ENCODE data around the gene BICC1. TPM values are rescaled to one million over a fixed set of nuclear protein-coding genes. Genes with fewer than 3 reads are reported as not detected.

BICC1 gene
- total and polyA plus RNA-seq, 9 donors: 15.2 to 26.9 (median 19.7) TPM

- no CpG with 5 or more reads among the region's 3 CpGs for WGBS (ENCODE audit: insufficient coverage)
- Histone ChIP-seq H3K36me3 (ENCODE audit: control insufficient read depth, insufficient read depth, low read length) (no peaks in the 10 kb centered on the region), H3K27ac (ENCODE audit: low read length) (peak overlapping the region; percentile 38), H3K9me3 (replicated peaks; ENCODE audit: control insufficient read depth, low read depth, low read length) (no peaks in the 10 kb centered on the region), H3K27me3 (ENCODE audit: control insufficient read depth, insufficient read depth, low read length) (no peaks in the 10 kb centered on the region), H3K4me1 (ENCODE audit: control insufficient read depth, insufficient read depth, low read length) (peaks cover 6% of the 10 kb centered on the region), H3K4me3 (ENCODE audit: low read length) (no peak overlapping the region)
- peak; percentile 88 for DNase-seq
Measured at GRCh38 chr10:58625070-58625469, 112.4 kb downstream of the BICC1 start.

- DNase-seq: no peak
- Histone ChIP-seq H3K4me3 (ENCODE audit: low read length) (no peak overlapping the region), H3K36me3 (ENCODE audit: control insufficient read depth, insufficient read depth, low read length) (no peaks in the 10 kb centered on the region), H3K27me3 (ENCODE audit: control insufficient read depth, insufficient read depth, low read length) (no peaks in the 10 kb centered on the region), H3K27ac (ENCODE audit: low read length) (no peak overlapping the region), H3K9me3 (replicated peaks; ENCODE audit: control insufficient read depth, low read depth, low read length) (no peaks in the 10 kb centered on the region), H3K4me1 (ENCODE audit: control insufficient read depth, insufficient read depth, low read length) (no peaks in the 10 kb centered on the region)
- WGBS (ENCODE audit: insufficient coverage): no CpG with 5 or more reads among the region's 6 CpGs
Measured at GRCh38 chr10:58627392-58627791, 114.7 kb downstream of the BICC1 start.

GRCh38 chr10:58631715-58632114, 119.0 kb downstream of the BICC1 start:
- Histone ChIP-seq H3K9me3 (replicated peaks; ENCODE audit: control insufficient read depth, low read depth, low read length) (no peaks in the 10 kb centered on the region), H3K4me1 (ENCODE audit: control insufficient read depth, insufficient read depth, low read length) (no peaks in the 10 kb centered on the region), H3K4me3 (ENCODE audit: low read length) (no peak overlapping the region), H3K36me3 (ENCODE audit: control insufficient read depth, insufficient read depth, low read length) (no peaks in the 10 kb centered on the region), H3K27me3 (ENCODE audit: control insufficient read depth, insufficient read depth, low read length) (no peaks in the 10 kb centered on the region), H3K27ac (ENCODE audit: low read length) (no peak overlapping the region)
- no CpG with 5 or more reads among the region's 2 CpGs for WGBS (ENCODE audit: insufficient coverage)
- DNase-seq: no peak

- H3K4me1 ChIP-seq (ENCODE audit: control insufficient read depth, insufficient read depth, low read length): no peaks in the 10 kb centered on the region
- 89% methylated on average over 1 of the region's 4 CpGs for WGBS (ENCODE audit: insufficient coverage)
- no peaks in the 10 kb centered on the region for H3K9me3 ChIP-seq (replicated peaks; ENCODE audit: control insufficient read depth, low read depth, low read length)
- H3K27me3 ChIP-seq (ENCODE audit: control insufficient read depth, insufficient read depth, low read length): no peaks in the 10 kb centered on the region
- H3K36me3 ChIP-seq (ENCODE audit: control insufficient read depth, insufficient read depth, low read length): no peaks in the 10 kb centered on the region
- no peak overlapping the region for H3K4me3 ChIP-seq (ENCODE audit: low read length)
- no peak for DNase-seq
- H3K27ac ChIP-seq (ENCODE audit: low read length): no peak overlapping the region
Measured at GRCh38 chr10:58632216-58632615, 119.5 kb downstream of the BICC1 start.

GRCh38 chr10:58637352-58637751, 124.7 kb downstream of the BICC1 start:
- no peaks in the 10 kb centered on the region for H3K36me3 ChIP-seq (ENCODE audit: control insufficient read depth, insufficient read depth, low read length)
- WGBS (ENCODE audit: insufficient coverage): 79% methylated on average over 3 of the region's 5 CpGs
- H3K9me3 ChIP-seq (replicated peaks; ENCODE audit: control insufficient read depth, low read depth, low read length): no peaks in the 10 kb centered on the region
- peaks cover 5% of the 10 kb centered on the region for H3K4me1 ChIP-seq (ENCODE audit: control insufficient read depth, insufficient read depth, low read length)
- no peak overlapping the region for H3K27ac ChIP-seq (ENCODE audit: low read length)
- no peaks in the 10 kb centered on the region for H3K27me3 ChIP-seq (ENCODE audit: control insufficient read depth, insufficient read depth, low read length)
- no peak for DNase-seq
- H3K4me3 ChIP-seq (ENCODE audit: low read length): no peak overlapping the region

GRCh38 chr10:58638388-58638787, 125.7 kb downstream of the BICC1 start:
- peak; percentile 61 for DNase-seq
- WGBS (ENCODE audit: insufficient coverage): no CpG with 5 or more reads among the region's 5 CpGs
- Histone ChIP-seq H3K4me3 (ENCODE audit: low read length) (no peak overlapping the region), H3K27ac (ENCODE audit: low read length) (peak overlapping the region; percentile 49), H3K4me1 (ENCODE audit: control insufficient read depth, insufficient read depth, low read length) (peaks cover 6% of the 10 kb centered on the region), H3K27me3 (ENCODE audit: control insufficient read depth, insufficient read depth, low read length) (no peaks in the 10 kb centered on the region), H3K36me3 (ENCODE audit: control insufficient read depth, insufficient read depth, low read length) (no peaks in the 10 kb centered on the region), H3K9me3 (replicated peaks; ENCODE audit: control insufficient read depth, low read depth, low read length) (no peaks in the 10 kb centered on the region)

GRCh38 chr10:58641095-58641531, 128.4 kb downstream of the BICC1 start:
- no peak overlapping the region for H3K4me3 ChIP-seq (ENCODE audit: low read length)
- H3K27ac ChIP-seq (ENCODE audit: low read length): no peak overlapping the region
- 27% methylated on average over 4 of the region's 5 CpGs for WGBS (ENCODE audit: insufficient coverage)
- no peaks in the 10 kb centered on the region for H3K27me3 ChIP-seq (ENCODE audit: control insufficient read depth, insufficient read depth, low read length)
- H3K4me1 ChIP-seq (ENCODE audit: control insufficient read depth, insufficient read depth, low read length): peaks cover 15% of the 10 kb centered on the region
- peak; percentile 77 for DNase-seq
- no peaks in the 10 kb centered on the region for H3K36me3 ChIP-seq (ENCODE audit: control insufficient read depth, insufficient read depth, low read length)
- H3K9me3 ChIP-seq (replicated peaks; ENCODE audit: control insufficient read depth, low read depth, low read length): no peaks in the 10 kb centered on the region

- Histone ChIP-seq H3K4me1 (ENCODE audit: control insufficient read depth, insufficient read depth, low read length) (peaks cover 15% of the 10 kb centered on the region), H3K27me3 (ENCODE audit: control insufficient read depth, insufficient read depth, low read length) (no peaks in the 10 kb centered on the region), H3K27ac (ENCODE audit: low read length) (no peak overlapping the region), H3K4me3 (ENCODE audit: low read length) (no peak overlapping the region), H3K9me3 (replicated peaks; ENCODE audit: control insufficient read depth, low read depth, low read length) (no peaks in the 10 kb centered on the region), H3K36me3 (ENCODE audit: control insufficient read depth, insufficient read depth, low read length) (no peaks in the 10 kb centered on the region)
- DNase-seq: no peak
- WGBS (ENCODE audit: insufficient coverage): no CpG with 5 or more reads among the region's 2 CpGs
Measured at GRCh38 chr10:58641708-58642107, 129.0 kb downstream of the BICC1 start.

- H3K27ac ChIP-seq (ENCODE audit: low read length): no peak overlapping the region
- no CpG with 5 or more reads among the region's 3 CpGs for WGBS (ENCODE audit: insufficient coverage)
- H3K4me1 ChIP-seq (ENCODE audit: control insufficient read depth, insufficient read depth, low read length): peaks cover 15% of the 10 kb centered on the region
- no peaks in the 10 kb centered on the region for H3K27me3 ChIP-seq (ENCODE audit: control insufficient read depth, insufficient read depth, low read length)
- H3K9me3 ChIP-seq (replicated peaks; ENCODE audit: control insufficient read depth, low read depth, low read length): no peaks in the 10 kb centered on the region
- DNase-seq: no peak
- H3K36me3 ChIP-seq (ENCODE audit: control insufficient read depth, insufficient read depth, low read length): no peaks in the 10 kb centered on the region
- H3K4me3 ChIP-seq (ENCODE audit: low read length): no peak overlapping the region
Measured at GRCh38 chr10:58642283-58642682, 129.6 kb downstream of the BICC1 start.

- DNase-seq: peak; percentile 42
- H3K27me3 ChIP-seq (ENCODE audit: control insufficient read depth, insufficient read depth, low read length): no peaks in the 10 kb centered on the region
- no peaks in the 10 kb centered on the region for H3K36me3 ChIP-seq (ENCODE audit: control insufficient read depth, insufficient read depth, low read length)
- peaks cover 15% of the 10 kb centered on the region for H3K4me1 ChIP-seq (ENCODE audit: control insufficient read depth, insufficient read depth, low read length)
- peak overlapping the region; percentile 30 for H3K27ac ChIP-seq (ENCODE audit: low read length)
- no peak overlapping the region for H3K4me3 ChIP-seq (ENCODE audit: low read length)
- no CpG with 5 or more reads among the region's 4 CpGs for WGBS (ENCODE audit: insufficient coverage)
- H3K9me3 ChIP-seq (replicated peaks; ENCODE audit: control insufficient read depth, low read depth, low read length): no peaks in the 10 kb centered on the region
Measured at GRCh38 chr10:58642916-58643428, 130.3 kb downstream of the BICC1 start.

- no CpG with 5 or more reads among the region's 8 CpGs for WGBS (ENCODE audit: insufficient coverage)
- H3K4me1 ChIP-seq (ENCODE audit: control insufficient read depth, insufficient read depth, low read length): peaks cover 18% of the 10 kb centered on the region
- no peaks in the 10 kb centered on the region for H3K9me3 ChIP-seq (replicated peaks; ENCODE audit: control insufficient read depth, low read depth, low read length)
- DNase-seq: peak; percentile 63
- peak overlapping the region; percentile 60 for H3K27ac ChIP-seq (ENCODE audit: low read length)
- H3K36me3 ChIP-seq (ENCODE audit: control insufficient read depth, insufficient read depth, low read length): no peaks in the 10 kb centered on the region
- no peaks in the 10 kb centered on the region for H3K27me3 ChIP-seq (ENCODE audit: control insufficient read depth, insufficient read depth, low read length)
- H3K4me3 ChIP-seq (ENCODE audit: low read length): no peak overlapping the region
Measured at GRCh38 chr10:58644311-58644710, 131.6 kb downstream of the BICC1 start.

Measured in muscle of leg (tissue), 11 donors.